T-helper 2 cell treated with Interferon-gamma antibody and Interleukin-4, amounts not matched to agents 5 μg/mL and 100 μg/mL, for 36 hours (primary cell): ENCODE data around the gene YIPF3.
"Not testable (repeated sequence)": the region's sequence is repeated elsewhere in the genome, so short reads cannot be mapped to it uniquely, and the experiment has no call there.

Source experiments
- DNase-seq: peaks from one replicate; pipeline ENCODE4 v3.0.0; 2021; ENCODE audit warnings: low spot score
- H3K27ac Mint-ChIP-seq: one replicate; pipeline ENCODE4 v1.8.0; 2021; ENCODE audit warnings: mild to moderate bottlenecking, mixed read lengths
- H3K27me3 Mint-ChIP-seq: one replicate; pipeline ENCODE4 v1.8.0; 2021; ENCODE audit warnings: low read depth, mixed read lengths
- H3K36me3 Mint-ChIP-seq: one replicate; pipeline ENCODE4 v1.8.0; 2021; ENCODE audit warnings: low read depth, mixed read lengths
- H3K4me1 Mint-ChIP-seq: one replicate; pipeline ENCODE4 v1.8.0; 2021; ENCODE audit warnings: low read depth, mixed read lengths
- H3K4me3 Mint-ChIP-seq: one replicate; pipeline ENCODE4 v1.8.0; 2022; ENCODE audit warnings: mild to moderate bottlenecking, moderate library complexity, mixed read lengths
- H3K9me3 Mint-ChIP-seq: one replicate; pipeline ENCODE4 v1.8.0; 2021; ENCODE audit warnings: mixed read lengths

YIPF3 gene

GRCh38 chr6:43469947-43470346 is 46.8 kb downstream of the YIPF3 start:
- no peaks in the 10 kb centered on the region for H3K9me3 Mint-ChIP-seq
- no peaks in the 10 kb centered on the region for H3K4me1 Mint-ChIP-seq
- DNase-seq = no peak
- peaks cover 17% of the 10 kb centered on the region for H3K27me3 Mint-ChIP-seq
- no peak overlapping the region for H3K27ac Mint-ChIP-seq
- H3K4me3 Mint-ChIP-seq = no peak overlapping the region
- H3K36me3 Mint-ChIP-seq = no peaks in the 10 kb centered on the region

- no peaks in the 10 kb centered on the region for H3K9me3 Mint-ChIP-seq
- H3K27ac Mint-ChIP-seq = no peak overlapping the region
- H3K4me3 Mint-ChIP-seq = no peak overlapping the region
- DNase-seq = no peak
- no peaks in the 10 kb centered on the region for H3K4me1 Mint-ChIP-seq
- peaks cover 17% of the 10 kb centered on the region for H3K27me3 Mint-ChIP-seq
- H3K36me3 Mint-ChIP-seq = no peaks in the 10 kb centered on the region
Measured at GRCh38 chr6:43468748-43469681, 47.7 kb downstream of the YIPF3 start.

- H3K36me3 Mint-ChIP-seq = no peaks in the 10 kb centered on the region
- H3K9me3 Mint-ChIP-seq = no peaks in the 10 kb centered on the region
- no peak overlapping the region for H3K27ac Mint-ChIP-seq
- H3K4me3 Mint-ChIP-seq = no peak overlapping the region
- no peaks in the 10 kb centered on the region for H3K4me1 Mint-ChIP-seq
- H3K27me3 Mint-ChIP-seq = peaks cover 17% of the 10 kb centered on the region
- DNase-seq = no peak
Measured at GRCh38 chr6:43468240-43468639, 48.5 kb downstream of the YIPF3 start.

- no peak overlapping the region for H3K27ac Mint-ChIP-seq
- no peaks in the 10 kb centered on the region for H3K36me3 Mint-ChIP-seq
- H3K9me3 Mint-ChIP-seq = no peaks in the 10 kb centered on the region
- H3K4me1 Mint-ChIP-seq = no peaks in the 10 kb centered on the region
- DNase-seq = no peak
- peaks cover 21% of the 10 kb centered on the region for H3K27me3 Mint-ChIP-seq
- H3K4me3 Mint-ChIP-seq = no peak overlapping the region
Measured at GRCh38 chr6:43467752-43468151, 49.0 kb downstream of the YIPF3 start.

- peaks cover 26% of the 10 kb centered on the region for H3K27me3 Mint-ChIP-seq
Measured at GRCh38 chr6:43467265-43467664, 49.5 kb downstream of the YIPF3 start.

GRCh38 chr6:43465948-43466347 is 50.8 kb downstream of the YIPF3 start:
- Mint-ChIP-seq H3K27ac (no peak overlapping the region), H3K36me3 (no peaks in the 10 kb centered on the region), H3K27me3 (peaks cover 26% of the 10 kb centered on the region)

More at GRCh38 chr6:43467265-43467664, 49.5 kb downstream of the YIPF3 start:
- not testable (repeated sequence) for H3K9me3 Mint-ChIP-seq, H3K4me3 Mint-ChIP-seq, H3K36me3 Mint-ChIP-seq, H3K4me1 Mint-ChIP-seq, H3K27ac Mint-ChIP-seq, DNase-seq

GRCh38 chr6:43464337-43464736 is 52.4 kb downstream of the YIPF3 start:
- Mint-ChIP-seq H3K4me1 (no peaks in the 10 kb centered on the region), H3K36me3 (no peaks in the 10 kb centered on the region), H3K27ac (no peak overlapping the region), H3K9me3 (no peaks in the 10 kb centered on the region), H3K4me3 (no peak overlapping the region), H3K27me3 (peaks cover 29% of the 10 kb centered on the region)
- no peak for DNase-seq

More at GRCh38 chr6:43465948-43466347, 50.8 kb downstream of the YIPF3 start:
- H3K9me3 Mint-ChIP-seq = no peaks in the 10 kb centered on the region
- no peaks in the 10 kb centered on the region for H3K4me1 Mint-ChIP-seq
- DNase-seq = no peak
- no peak overlapping the region for H3K4me3 Mint-ChIP-seq

GRCh38 chr6:43461936-43462335 is 54.8 kb downstream of the YIPF3 start:
- Mint-ChIP-seq H3K9me3 (no peaks in the 10 kb centered on the region), H3K27me3 (peaks cover 26% of the 10 kb centered on the region), H3K36me3 (no peaks in the 10 kb centered on the region), H3K4me1 (no peaks in the 10 kb centered on the region), H3K27ac (no peak overlapping the region), H3K4me3 (no peak overlapping the region)
- DNase-seq = no peak
